ENCODE data around the gene RNF144B. TPM values are rescaled to one million over a fixed set of nuclear protein-coding genes. Genes with fewer than 3 reads are reported as not detected.

The RNF144B gene
- total RNA-seq, 1 experiment from 2014 or later: 26.2 TPM

DNA sequence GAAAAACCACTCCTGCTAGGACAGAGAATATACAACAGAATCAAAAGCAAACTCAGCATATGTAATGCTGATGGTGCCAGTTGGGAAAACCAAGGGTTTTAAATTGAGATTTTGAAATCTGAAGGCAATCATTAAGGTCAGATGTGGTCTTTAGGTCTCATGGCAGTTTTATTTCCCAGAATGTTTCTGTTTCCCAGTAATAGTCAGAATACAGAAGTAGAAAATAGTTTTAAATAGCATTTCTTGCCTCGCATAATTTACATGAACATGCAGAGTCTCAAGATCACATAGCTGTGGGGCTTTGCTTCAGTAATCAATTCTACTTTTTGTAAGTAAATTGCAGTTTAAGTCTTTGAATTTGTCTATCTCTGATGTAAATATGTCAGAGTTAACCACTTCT, 58.1 kb downstream of the RNF144B start:
- Histone ChIP-seq H3K79me2 (ENCODE audit: low read depth) (no peaks in the 10 kb centered on the region), H3F3A (ENCODE audit: insufficient read depth, low read depth) (no peaks in the 10 kb centered on the region), H3K4me3 (no peak overlapping the region), H3K4me1 (replicated peaks; ENCODE audit: insufficient read depth) (peaks cover 1% of the 10 kb centered on the region; the same call in 1 of the 2 replicates), H2AFZ (no peak overlapping the region), H3K9me2 (ENCODE audit: insufficient read depth) (no peaks in the 10 kb centered on the region), H3K36me3 (ENCODE audit: low read depth) (no peaks in the 10 kb centered on the region), H3K27ac (no peak overlapping the region), H3K9me3 (ENCODE audit: insufficient read depth, low read depth) (no peaks in the 10 kb centered on the region), H3K4me2 (no peak overlapping the region), H4K20me1 (ENCODE audit: insufficient read depth) (no peaks in the 10 kb centered on the region), H3K27me3 (ENCODE audit: insufficient read depth, low read depth) (no peaks in the 10 kb centered on the region)
- no peak for DNase-seq
- intact Hi-C loops (cut with micrococcal nuclease; ENCODE audit: unreplicated experiment): loop anchor here (5.0 kb wide), 1 partner anchor 47 kb away; no protein-coding TSS in a partner anchor
- TF ChIP-seq, protein P1, sequence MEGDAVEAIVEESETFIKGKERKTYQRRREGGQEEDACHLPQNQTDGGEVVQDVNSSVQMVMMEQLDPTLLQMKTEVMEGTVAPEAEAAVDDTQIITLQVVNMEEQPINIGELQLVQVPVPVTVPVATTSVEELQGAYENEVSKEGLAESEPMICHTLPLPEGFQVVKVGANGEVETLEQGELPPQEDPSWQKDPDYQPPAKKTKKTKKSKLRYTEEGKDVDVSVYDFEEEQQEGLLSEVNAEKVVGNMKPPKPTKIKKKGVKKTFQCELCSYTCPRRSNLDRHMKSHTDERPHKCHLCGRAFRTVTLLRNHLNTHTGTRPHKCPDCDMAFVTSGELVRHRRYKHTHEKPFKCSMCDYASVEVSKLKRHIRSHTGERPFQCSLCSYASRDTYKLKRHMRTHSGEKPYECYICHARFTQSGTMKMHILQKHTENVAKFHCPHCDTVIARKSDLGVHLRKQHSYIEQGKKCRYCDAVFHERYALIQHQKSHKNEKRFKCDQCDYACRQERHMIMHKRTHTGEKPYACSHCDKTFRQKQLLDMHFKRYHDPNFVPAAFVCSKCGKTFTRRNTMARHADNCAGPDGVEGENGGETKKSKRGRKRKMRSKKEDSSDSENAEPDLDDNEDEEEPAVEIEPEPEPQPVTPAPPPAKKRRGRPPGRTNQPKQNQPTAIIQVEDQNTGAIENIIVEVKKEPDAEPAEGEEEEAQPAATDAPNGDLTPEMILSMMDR (conservative IDR thresholded peaks at IDR 0.05): no peak
- no peak for TF ChIP-seq EZH2 (IDR thresholded peaks at IDR 0.05; ENCODE audit: low read depth)
- CTCF ChIA-PET: no interaction called here
- no TSS peak for BruUV-seq (replicated peaks)
- POLR2A ChIA-PET (ENCODE audit: unreplicated experiment): interaction anchor here (0.6 kb wide), 1 partner anchor 62 kb away, joined by 8 read pairs; no protein-coding TSS in a partner anchor

DNA sequence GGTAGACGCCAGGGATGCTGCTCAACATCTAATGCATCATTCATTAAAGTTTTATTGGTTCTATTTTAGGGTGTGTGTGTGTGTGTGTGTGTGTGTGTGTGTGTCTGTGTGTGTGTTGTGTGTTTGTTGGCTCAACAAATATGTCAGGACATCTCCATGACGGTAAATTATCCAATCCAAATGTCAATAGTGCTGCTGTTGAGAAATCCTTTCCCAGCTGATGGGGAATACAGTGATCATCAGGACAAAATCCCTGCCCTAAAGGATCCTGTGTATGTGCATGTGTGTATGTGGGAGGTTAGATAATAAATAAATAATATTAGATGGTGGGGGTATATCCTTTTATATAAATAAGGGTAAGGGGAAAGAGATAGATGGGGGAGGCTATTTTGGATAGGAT, 59.6 kb downstream of the RNF144B start:
- no peaks in the 10 kb centered on the region for H3K4me1 ChIP-seq (replicated peaks; ENCODE audit: insufficient read depth)
- no peaks in the 10 kb centered on the region for H3K9me3 ChIP-seq (ENCODE audit: insufficient read depth, low read depth)
- no peaks in the 10 kb centered on the region for H3K27me3 ChIP-seq (ENCODE audit: insufficient read depth, low read depth)
- ChIA-PET CTCF (no interaction called here), POLR2A (ENCODE audit: unreplicated experiment) (no interaction called here)
- H3K9me2 ChIP-seq (ENCODE audit: insufficient read depth): no peaks in the 10 kb centered on the region
- no peaks in the 10 kb centered on the region for H4K20me1 ChIP-seq (ENCODE audit: insufficient read depth)
- TF ChIP-seq, protein P1 (conservative IDR thresholded peaks at IDR 0.05): no peak
- no peak for TF ChIP-seq EZH2 (IDR thresholded peaks at IDR 0.05; ENCODE audit: low read depth)
- BruUV-seq (replicated peaks): no TSS peak
- no peaks in the 10 kb centered on the region for H3K79me2 ChIP-seq (ENCODE audit: low read depth)
- H3K4me2 ChIP-seq: no peak overlapping the region
- no peaks in the 10 kb centered on the region for H3K36me3 ChIP-seq (ENCODE audit: low read depth)
- intact Hi-C loops (cut with micrococcal nuclease; ENCODE audit: unreplicated experiment): loop anchor here (5.0 kb wide), 1 partner anchor 46 kb away; no protein-coding TSS in a partner anchor
- no peak overlapping the region for H3K27ac ChIP-seq
- no peaks in the 10 kb centered on the region for H3F3A ChIP-seq (ENCODE audit: insufficient read depth, low read depth)
- no peak for DNase-seq
- no peak overlapping the region for H3K4me3 ChIP-seq
- no peak overlapping the region for H2AFZ ChIP-seq

DNA sequence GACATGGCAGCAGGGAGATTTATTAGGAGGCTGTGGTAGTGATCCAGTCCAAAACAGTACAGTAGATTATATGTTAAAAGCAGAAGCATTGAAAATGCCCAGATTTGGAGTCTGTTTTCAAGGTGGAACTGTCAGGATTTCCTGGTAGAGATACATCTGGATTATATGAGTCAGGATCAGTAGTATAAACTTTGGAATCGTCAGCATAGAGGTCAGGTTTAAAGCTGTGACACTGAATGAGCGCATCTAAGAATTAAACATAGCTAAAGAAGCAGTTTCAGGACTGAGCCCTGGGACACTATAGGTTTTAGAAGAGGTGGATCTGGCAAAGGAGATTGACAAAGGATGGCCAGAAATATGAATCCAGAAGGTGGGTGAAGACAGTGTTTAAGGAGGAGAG, 60.4 kb downstream of the RNF144B start:
- Histone ChIP-seq H3K4me3 (no peak overlapping the region), H3K27ac (no peak overlapping the region), H3K9me3 (ENCODE audit: insufficient read depth, low read depth) (no peaks in the 10 kb centered on the region), H3K9me2 (ENCODE audit: insufficient read depth) (no peaks in the 10 kb centered on the region), H3K27me3 (ENCODE audit: insufficient read depth, low read depth) (no peaks in the 10 kb centered on the region), H3F3A (ENCODE audit: insufficient read depth, low read depth) (no peaks in the 10 kb centered on the region), H3K79me2 (ENCODE audit: low read depth) (no peaks in the 10 kb centered on the region), H2AFZ (no peak overlapping the region), H3K4me2 (no peak overlapping the region), H4K20me1 (ENCODE audit: insufficient read depth) (no peaks in the 10 kb centered on the region), H3K36me3 (ENCODE audit: low read depth) (no peaks in the 10 kb centered on the region), H3K4me1 (replicated peaks; ENCODE audit: insufficient read depth) (no peaks in the 10 kb centered on the region)
- no peak for DNase-seq
- ChIA-PET POLR2A (ENCODE audit: unreplicated experiment) (interaction anchor here (0.7 kb wide), 1 partner anchor 25 kb away, joined by 3 read pairs; no protein-coding TSS in a partner anchor), CTCF (no interaction called here)
- TF ChIP-seq, protein P1 (conservative IDR thresholded peaks at IDR 0.05): no peak
- TF ChIP-seq EZH2 (IDR thresholded peaks at IDR 0.05; ENCODE audit: low read depth): no peak
- BruUV-seq (replicated peaks): no TSS peak
- intact Hi-C loops (cut with micrococcal nuclease; ENCODE audit: unreplicated experiment): loop anchor here (5.0 kb wide), 1 partner anchor 45 kb away; no protein-coding TSS in a partner anchor

Data from PC-9 (cell line).